Measurements from ENCODE around the gene POLR2J2.
A peak's percentile ranks its signal among the peaks of the same experiment; 100 is the strongest.
"Not testable (repeated sequence)": the region's sequence is repeated elsewhere in the genome, so short reads cannot be mapped to it uniquely, and the experiment has no call there.

Gene POLR2J2

DNA sequence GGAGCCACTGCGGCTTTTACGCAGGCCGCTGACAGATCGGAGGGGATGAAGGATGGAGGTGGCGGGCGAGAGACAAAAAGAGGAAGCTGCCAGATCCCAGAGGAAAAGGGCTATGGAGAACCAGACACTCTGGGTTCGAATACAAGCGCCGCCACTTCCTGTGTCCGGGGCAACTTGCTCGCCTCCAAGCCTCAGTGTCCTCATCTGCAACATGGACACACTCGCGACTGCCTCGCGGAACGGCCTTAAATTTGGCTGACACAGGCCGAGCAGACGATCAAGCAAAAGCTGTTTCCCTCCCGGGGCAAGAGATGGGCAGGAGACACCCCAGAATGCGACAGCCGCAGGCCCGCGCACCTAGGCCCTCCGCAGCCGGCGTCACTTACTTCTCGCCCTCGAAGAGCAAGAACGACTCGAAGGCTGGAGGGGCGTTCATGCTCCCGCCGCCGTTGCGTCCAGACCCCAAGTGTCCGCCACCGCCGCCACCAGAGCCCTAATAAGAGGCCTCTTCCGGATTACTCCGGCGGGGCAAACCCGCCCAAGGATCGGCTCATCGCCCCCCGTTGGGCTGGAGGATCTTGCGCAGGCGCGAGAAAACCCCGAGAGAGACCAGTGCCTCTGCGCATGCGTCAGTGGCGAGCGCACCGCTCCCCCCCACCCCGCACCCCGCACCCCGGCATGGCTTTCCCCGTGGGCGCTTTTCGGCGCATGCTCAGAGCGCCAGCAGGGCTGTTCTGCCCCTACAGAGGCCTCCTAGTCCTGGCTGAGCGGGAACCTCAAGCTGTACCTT, at the start of gene POLR2J2:
POLR2J2 (minus strand) TSS at position 498 of the 790 bp plus-strand sequence; CDS start at position 436, 62 bp downstream.
- DNase-seq: not testable (repeated sequence)

DNA sequence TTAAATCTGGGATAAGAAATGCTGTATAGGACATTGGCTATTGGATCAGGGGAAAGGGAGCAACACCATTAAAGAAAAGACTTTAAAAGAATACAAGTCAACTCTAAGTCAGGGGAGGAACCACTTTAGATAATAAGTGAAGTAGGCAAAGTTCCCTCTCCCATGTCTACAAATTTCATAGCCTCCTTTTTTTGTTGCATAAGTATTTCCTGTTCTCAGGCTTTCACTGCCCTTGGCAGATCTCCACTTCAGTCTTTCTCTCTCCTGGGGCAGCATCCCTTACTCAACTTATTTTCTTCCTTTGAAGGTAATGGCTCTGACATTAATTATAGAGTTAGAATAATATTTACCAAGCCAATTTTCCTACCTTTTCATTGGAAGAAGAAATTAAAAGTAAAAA, 47.0 kb upstream of the POLR2J2 start:
- not testable (repeated sequence) for DNase-seq

DNA sequence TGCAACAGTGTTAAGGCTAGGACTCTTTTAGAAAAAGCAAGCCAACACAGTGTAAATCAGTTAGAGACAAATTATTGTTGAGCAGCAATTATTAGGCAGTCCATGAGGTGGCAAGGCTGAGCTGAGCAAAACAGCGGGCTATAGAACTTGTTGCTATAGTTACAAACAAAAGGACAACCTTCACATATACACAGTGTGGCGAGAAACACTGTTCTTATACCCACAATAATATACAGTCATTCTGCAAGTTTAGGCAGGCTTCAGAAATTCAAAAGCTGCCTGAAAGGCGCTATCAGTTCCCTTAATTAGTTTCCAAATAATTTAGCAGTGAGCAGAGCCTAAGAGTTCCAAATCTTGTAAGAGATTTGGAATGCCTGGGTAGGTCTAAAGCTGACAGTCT, 44.3 kb upstream of the POLR2J2 start:
- not testable (repeated sequence) for DNase-seq

DNA sequence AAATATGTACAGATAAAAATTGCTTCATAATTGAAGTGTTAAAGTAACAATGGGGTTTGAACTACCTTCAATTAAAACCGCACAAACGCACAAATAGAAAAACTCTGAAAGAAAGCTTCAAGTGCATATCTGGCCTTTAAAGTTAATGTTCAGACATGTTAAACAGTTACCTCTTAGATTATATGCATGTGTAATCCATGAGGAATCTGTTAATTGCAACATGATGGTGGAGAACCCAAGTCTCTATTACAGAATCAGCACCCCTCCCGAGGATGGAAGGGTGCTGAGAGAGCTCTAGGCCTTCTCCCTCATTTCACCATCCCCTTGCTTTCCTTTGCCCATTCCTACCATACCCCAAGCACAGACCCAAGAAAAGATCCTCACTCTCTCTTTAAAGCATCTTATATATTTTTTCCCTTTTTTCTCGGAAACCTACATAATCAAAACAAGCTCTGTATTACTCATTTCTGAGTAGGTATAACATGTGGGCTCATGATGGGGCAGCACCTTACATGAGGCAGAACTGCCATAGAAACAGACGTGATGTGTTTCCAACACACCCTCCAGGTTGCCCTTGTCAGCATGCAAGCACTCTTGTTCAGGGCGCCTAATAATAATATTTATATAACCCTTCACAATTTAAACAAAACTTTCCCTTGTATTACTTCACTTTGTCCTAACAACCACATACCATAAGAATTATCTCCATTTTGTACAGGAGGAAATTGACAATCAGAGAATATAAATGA, 43.5 kb upstream of the POLR2J2 start:
- not testable (repeated sequence) for DNase-seq

DNA sequence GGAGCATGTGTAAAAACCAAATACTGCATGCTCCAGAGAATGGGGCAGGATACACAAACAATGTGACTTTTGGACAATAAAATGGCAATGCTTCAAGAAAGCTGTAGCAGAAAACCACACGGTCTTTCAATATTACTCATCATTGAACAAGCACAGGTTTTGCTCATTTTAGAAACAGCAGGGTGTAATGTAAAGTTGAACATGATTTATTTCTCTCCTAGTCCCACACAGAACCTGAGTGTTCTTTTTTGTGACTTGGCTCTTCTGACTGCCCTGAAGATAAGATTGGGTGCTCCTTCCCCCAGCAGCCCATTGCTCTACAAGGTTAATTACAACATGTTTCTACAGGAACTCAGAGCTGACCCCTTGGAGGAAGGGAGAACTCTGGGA, 42.2 kb upstream of the POLR2J2 start:
- not testable (repeated sequence) for DNase-seq

DNA sequence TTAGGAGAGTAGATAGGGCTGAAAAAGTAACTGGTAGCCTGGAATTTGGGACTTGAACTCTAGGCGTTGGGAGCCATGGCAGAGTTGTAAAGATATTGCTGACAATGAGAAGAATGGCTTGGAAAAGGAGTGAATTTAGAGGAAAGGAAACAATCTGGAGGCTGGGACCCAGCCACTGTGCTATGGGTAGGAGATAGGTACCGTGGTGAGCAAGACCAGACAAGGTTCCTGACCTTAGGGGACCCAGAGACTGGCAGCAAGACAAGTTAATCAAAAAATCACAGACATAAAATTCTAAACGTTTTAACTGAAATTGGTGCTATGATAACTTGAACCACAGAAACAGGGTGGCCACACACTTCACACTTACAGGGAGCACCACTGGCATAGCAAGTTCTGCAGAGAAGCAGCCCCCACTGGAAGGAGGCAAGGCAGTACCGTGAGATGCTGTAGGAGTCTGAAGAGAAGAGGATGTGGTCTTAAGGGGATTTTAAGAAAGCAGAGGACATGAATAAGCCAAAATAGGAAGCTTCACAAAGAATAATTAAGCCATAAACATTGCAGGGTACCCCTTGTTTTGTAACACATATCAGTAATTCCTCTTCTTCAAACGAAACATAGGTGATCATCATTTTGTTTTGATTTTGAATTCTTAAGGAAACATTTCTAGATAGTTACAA, 41.7 kb upstream of the POLR2J2 start:
- peak; percentile 56 for DNase-seq

DNA sequence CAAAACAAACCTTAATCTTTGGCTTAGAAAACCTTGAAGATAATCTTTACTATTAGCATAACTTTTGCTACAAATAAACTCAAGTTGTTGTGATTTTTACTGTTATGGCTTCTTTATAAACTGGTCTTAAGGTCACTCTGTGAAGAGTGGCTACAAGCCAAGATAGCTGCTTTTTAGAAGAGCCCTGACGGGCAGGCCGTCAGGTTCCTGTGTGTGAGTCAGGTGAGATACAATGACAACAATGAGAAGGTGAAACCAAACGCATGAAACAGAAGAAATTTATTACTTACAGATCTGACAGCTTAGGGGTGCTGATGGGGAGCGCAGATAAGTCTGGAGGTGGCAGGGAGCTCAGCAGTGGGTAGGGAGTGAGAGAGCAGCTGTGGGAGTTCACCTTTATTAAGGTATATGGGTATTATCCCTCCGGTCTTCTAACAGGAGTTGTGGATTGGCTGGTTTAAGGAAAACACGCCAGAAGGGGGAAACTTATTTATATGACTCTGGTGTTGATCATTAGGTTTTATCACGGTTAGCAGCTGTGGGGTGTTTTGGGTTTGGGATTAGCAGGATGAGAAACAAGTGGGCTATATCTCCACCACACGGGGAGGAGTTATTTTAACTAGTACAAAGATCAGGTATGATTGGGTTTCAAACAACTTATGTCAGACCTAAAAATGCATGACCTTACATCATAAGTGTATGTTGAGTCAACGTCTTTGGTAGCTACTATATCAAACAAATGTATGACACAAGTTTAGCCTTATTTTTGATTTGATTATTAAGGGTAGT, 27.7 kb upstream of the POLR2J2 start:
- DNase-seq: not testable (repeated sequence)

DNA sequence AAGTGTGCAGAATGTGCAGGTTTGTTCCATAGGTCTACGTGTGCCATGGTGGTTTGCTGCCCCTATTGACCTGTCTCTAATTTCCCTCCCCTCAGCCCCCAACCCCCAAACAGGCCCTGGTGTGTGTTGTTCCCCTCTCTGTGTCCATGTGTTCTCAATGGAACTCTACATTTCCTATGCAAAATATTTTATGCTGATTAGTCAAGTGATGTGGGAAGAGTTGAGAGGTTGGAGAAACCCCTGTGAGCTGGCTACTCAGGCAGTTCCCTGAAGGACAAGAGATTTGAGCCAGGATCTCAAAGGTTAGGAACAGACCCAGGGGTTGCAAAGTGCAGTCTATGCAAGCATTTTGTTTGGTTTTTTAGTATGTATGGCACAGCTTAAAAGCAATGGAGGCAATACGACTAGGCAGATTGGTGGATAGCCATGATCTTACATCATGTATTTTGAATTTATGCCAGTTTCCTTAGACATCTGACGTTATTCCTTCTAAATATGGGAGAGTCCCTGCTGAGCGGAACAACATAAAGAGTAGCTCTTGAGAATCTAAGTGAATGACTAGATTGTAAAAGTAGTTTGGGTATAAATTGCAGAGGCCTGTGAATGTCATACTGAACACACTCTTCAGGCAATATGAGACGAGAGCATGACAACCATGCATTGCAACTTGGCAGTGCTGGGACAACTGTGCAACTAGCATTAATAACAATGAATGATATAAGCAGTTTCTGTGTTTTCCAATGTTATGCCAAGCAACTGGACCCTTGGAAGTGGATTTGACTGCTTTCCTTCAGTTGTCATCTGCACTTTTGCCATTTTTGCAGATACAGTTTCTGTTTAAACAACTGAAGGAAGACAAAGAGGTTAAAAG, 26.4 kb upstream of the POLR2J2 start:
- not testable (repeated sequence) for DNase-seq

DNA sequence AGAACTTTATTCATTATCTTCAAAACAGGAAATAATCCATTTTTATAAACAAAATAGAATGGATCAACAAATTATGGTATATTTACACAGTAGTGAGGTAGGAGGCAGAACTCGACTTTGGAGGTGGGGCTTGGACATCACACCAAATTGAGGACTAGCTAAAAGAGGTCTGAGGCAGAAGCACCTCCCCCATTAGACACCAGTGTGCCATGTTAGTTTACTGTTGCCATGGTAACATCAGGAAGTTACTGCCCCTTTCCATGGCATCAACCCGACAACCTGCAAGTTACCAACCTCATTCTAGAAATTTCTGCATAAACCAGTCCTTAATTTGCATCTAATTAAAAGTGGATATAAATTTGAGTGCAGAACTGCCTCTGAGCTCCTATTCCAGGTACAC, 24.5 kb upstream of the POLR2J2 start:
- DNase-seq: not testable (repeated sequence)

DNA sequence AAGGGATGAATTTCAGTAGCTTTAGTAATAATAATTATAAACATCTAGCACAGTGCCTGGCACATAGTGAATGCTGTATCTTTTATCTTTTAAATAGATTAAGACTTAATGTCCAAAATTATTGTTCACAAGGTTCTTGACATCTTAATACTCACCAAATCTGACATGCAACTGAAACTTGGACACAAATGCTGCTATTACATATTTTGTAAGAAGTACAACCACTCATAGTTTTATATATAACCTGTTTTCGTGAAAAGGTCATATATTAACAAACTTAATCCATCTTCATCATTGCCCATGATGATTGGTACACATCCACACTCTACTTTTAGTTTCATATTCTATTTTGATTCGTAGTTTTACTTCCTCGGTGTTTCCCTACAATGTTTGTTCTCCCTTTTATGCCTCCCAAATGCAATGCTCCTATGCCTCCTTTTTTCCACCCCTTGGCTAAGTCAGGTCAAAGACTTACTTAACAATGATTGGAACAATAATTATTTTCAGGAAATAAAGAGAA, 23.6 kb upstream of the POLR2J2 start:
- DNase-seq: not testable (repeated sequence)

DNA sequence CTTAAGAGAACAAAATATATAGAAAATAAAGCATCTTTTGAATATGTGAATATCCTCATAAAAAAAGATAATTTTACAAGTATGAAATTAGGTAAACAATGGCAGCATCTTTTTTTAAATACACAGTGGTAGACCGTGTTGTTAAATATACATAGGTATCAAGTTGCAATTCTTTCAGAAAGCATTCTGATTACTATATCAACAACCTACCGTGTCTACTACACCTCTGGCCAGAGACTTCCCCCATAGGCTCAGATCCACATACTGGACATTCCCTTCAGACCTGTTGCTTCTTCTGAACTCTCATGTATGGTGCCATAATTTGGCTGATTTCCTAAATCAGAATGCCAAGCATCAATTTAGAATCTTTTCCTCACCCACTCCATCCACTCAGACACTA, 22.5 kb upstream of the POLR2J2 start:
- DNase-seq: not testable (repeated sequence)

DNA sequence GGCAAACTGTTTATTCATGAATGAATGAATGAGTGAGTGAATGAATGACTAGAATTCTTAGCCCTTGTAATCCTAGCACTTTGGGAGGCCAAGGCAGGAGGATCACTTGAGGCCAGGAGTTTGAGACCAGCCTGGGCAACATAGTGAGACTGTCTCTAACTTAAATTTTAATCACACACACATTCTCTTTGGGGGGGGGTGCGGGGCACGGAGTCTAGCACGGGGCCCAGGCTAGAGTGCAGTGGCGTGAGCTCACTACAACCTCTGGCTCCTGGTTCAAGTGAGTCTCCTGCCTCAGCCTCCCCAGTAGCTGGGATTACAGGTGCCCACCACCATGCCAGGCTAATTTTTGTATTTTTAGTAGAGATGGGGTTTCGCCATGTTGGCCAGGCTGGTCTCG, 19.1 kb upstream of the POLR2J2 start:
- not testable (repeated sequence) for DNase-seq

DNA sequence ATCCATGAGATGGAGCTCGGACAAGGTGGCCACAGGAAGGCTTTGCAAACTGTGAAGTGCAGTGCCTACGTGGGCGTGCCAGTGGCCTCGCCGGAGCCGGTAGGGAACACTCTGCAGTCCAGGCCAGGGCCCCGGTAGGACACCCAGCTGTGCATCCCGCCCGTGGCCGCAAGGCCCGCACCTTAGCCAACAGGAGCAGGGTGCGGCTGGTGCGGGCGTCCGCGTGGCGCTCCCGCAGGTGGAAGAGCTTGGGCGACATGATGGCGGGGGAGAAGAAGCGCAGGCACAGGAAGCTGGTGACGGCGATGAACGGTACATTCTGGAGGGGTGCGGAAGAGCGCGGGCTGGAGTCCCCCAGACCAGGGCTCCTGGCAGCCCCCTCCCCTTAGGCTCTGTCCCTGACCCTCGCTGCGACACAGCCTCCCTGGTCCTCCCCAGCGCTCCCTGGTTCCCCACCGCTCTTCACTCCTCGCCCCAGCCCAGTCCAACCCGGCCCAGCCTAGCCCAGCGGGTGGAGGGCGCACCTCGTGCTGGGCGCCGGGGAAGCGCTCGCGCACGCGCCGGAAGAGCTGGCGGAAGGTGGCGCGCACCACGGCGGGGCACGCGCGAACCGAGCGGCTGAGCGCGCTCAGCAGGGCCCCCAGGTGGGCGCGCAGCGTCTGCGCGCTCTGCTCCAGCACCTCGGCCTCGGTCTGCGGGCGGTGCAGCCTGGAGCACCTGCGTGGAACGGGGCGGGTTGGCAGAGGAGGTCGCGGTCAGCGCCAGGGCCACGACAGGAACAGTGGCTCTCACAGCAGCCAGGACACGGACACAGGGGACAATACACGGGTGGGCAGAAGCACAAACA, 18.2 kb upstream of the POLR2J2 start:
- peak; percentile 60 for DNase-seq

DNA sequence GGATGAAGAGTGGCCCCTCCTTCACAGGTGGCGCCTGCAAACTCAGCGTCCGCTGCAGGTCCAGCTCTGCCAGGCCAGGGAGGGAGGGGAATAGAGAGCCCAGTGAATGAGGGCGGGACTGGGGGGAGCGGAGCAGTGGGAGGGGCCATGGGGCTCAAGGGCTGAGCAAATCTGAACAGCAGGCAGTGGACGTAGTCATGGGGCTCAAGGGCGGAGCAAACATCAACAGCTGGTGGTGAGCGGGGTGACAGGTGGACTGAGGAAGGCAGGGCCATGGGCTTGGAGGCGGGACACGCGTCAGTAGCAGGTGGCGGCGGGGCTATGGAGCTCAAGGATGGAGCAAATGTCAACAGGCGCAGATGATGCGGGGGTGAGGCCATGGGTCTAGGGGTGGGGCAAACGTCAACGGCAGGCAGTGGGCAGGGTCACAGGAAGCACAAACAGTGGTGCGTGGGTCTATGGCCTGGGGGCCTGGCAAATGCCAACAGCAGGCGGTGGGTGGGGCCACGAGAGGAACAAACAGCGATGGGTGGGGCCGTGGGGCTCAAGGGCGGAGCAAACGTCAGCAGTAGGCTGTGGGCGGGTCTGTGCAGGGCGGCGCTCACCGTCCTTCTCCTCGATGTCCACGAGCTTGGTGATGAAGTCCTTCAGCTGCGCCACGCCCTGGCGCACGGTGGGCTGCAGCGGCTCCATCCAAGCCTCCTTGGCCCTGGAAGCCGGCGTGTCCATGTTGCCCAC, 17.0 kb upstream of the POLR2J2 start:
- DNase-seq: not testable (repeated sequence)

DNA sequence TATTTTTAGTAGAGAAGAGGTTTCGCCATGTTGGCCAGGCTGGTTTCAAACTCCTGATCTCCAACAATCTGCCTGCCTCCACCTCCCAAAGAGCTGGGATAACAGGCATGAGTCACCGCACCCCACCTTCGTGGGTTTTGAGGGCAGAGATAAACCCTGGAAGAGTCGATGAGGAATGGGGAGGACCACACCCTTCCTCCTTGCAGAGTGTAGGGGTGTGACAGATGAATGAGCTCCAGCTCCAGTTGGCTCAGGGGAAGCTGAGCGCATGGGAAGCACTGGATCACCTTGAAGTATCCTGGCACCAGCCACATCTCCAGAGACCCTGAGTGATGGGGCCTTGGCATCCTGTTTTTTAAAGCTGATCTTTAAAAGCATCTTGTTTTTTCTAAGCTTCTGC, 11.1 kb upstream of the POLR2J2 start:
- not testable (repeated sequence) for DNase-seq

DNA sequence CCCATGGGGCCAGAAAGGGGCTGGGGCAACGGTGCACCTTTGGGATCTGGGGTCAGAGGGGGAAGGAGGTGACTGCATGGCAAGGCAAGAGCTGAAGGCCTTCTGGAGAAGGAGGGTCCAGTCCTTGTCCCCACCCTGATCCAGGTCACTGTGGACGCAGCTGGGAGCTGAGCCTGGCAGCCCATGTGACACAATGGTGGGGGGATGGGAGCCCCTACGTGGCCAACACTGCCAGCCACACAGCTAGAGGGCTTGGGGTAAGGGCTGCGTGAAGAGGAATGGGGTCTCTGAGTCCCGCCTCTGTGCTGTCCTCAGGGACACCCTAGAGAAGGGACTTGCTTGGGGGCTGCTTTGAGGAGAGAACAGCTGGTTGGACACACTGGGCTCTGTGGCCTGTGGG, 9.3 kb upstream of the POLR2J2 start:
- DNase-seq: not testable (repeated sequence)

DNA sequence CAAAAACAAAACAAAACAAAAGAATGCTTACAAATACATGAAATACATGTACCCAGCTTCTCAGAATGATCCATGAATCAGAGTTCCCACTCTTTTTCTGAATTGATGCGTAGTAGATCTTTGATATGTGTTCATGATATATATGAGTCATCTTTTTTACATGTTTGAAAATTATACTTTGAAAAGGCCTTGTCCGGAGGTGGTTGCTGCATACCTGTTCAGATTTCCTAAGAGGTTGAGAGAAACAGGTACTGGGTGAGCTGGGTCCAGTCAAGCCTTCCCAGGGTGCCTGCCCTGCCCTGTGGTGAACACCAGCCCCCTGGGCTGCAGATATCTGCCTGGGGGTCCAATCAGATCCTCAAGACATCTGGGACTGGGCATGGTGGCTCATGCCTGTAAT, 4.1 kb upstream of the POLR2J2 start:
- peak; percentile 67 for DNase-seq

DNA sequence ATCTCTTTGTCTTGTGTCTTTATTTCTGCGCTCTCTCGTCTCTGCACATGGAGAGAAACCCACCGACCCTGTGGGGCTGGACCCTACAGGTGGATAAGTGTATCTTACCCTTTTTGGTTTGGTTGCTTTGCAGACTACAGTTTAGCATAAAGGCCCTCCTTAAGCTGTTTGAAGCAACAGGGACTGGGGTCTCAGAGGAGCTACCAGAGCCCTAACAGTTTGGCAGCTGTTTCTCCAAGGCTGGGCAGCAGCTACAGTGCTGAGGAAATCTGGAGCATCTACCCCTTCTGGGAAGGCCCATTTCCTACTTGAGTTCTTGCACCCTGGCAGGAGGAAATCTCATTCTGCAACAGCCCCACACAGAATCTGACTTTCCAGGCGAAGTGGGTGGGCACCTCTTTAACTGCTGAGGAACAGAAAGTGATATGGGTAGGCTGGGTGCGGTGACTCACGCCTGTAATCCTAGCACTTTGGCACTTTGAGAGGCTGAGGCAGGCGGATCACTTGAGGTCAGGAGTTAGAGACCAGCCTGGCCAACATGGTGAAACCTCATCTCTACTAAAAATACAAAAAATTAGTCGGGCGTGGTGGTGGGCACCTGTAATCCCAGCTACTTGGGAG, 2.1 kb upstream of the POLR2J2 start:
- peak; percentile 52 for DNase-seq

DNA sequence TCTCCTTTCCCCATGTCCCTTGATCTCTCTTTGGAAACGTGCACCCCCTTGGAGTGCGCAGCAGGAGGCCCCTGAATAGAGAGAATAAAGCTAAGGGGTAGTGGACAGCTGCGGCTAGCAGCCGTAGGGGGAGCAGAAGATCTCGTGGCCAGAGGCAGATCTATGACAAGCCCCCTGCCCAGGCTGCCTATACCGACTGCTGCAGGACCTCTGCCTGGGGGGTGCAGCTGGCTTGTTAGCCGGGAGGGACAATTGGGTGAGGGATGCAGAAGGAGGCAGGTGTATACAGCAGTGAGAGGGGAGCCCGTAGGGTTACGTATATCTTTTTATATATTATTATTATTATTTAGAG, 469 bp upstream of the POLR2J2 start:
- DNase-seq: not testable (repeated sequence)
